ENCODE results near the gene MAP7D1. TPM values are rescaled to one million over a fixed set of nuclear protein-coding genes. Genes with fewer than 3 reads are reported as not detected.

MAP7D1 gene
- total and polyA plus RNA-seq, 2 of the 13 experiments (the other 11 are each of a cell fraction or from before 2014, with no cell fraction given), result 5.6 to 7.2 TPM

DNA sequence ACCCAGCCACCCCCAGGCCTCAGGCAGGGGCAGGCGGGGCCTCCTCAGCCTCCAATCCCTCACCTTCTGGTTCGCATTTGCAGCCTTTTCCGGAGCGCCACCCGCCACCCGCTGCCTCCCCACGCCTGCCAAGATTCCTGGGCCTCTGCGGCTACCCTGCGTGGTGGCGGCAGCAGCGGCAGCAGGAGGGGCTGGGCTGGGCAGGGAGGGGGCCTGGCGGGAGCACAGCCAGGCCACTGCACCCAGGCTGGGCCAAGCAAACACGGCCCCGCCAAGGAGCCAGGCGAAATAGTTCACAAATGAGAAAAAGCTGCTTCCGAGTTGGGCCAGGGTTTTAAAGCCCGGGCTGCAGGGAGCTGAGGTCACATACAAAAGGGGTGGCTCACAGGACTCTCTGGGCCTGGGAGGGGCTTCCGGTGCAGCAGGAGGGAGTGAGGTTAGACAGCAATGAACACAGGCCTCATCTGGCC, 40.7 kb upstream of the MAP7D1 start (continued):
- TF ChIP-seq, protein P1, sequence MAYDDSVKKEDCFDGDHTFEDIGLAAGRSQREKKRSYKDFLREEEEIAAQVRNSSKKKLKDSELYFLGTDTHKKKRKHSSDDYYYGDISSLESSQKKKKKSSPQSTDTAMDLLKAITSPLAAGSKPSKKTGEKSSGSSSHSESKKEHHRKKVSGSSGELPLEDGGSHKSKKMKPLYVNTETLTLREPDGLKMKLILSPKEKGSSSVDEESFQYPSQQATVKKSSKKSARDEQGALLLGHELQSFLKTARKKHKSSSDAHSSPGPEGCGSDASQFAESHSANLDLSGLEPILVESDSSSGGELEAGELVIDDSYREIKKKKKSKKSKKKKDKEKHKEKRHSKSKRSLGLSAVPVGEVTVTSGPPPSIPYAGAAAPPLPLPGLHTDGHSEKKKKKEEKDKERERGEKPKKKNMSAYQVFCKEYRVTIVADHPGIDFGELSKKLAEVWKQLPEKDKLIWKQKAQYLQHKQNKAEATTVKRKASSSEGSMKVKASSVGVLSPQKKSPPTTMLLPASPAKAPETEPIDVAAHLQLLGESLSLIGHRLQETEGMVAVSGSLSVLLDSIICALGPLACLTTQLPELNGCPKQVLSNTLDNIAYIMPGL (CRISPR knock-in tag; IDR thresholded peaks at IDR 0.05; ENCODE audit: borderline replicate concordance in 1 of 2, low read depth in 1 of 2), result peak in 1 of 2 experiments; percentile 44; a peak in 1 of 4 replicates
- 0 out of 2 replicates have a peak, but pooled peaks have one; percentile 30 for TF ChIP-seq ZNF317 (CRISPR knock-in tag; IDR thresholded peaks at IDR 0.05)
- TF ChIP-seq, protein P2, sequence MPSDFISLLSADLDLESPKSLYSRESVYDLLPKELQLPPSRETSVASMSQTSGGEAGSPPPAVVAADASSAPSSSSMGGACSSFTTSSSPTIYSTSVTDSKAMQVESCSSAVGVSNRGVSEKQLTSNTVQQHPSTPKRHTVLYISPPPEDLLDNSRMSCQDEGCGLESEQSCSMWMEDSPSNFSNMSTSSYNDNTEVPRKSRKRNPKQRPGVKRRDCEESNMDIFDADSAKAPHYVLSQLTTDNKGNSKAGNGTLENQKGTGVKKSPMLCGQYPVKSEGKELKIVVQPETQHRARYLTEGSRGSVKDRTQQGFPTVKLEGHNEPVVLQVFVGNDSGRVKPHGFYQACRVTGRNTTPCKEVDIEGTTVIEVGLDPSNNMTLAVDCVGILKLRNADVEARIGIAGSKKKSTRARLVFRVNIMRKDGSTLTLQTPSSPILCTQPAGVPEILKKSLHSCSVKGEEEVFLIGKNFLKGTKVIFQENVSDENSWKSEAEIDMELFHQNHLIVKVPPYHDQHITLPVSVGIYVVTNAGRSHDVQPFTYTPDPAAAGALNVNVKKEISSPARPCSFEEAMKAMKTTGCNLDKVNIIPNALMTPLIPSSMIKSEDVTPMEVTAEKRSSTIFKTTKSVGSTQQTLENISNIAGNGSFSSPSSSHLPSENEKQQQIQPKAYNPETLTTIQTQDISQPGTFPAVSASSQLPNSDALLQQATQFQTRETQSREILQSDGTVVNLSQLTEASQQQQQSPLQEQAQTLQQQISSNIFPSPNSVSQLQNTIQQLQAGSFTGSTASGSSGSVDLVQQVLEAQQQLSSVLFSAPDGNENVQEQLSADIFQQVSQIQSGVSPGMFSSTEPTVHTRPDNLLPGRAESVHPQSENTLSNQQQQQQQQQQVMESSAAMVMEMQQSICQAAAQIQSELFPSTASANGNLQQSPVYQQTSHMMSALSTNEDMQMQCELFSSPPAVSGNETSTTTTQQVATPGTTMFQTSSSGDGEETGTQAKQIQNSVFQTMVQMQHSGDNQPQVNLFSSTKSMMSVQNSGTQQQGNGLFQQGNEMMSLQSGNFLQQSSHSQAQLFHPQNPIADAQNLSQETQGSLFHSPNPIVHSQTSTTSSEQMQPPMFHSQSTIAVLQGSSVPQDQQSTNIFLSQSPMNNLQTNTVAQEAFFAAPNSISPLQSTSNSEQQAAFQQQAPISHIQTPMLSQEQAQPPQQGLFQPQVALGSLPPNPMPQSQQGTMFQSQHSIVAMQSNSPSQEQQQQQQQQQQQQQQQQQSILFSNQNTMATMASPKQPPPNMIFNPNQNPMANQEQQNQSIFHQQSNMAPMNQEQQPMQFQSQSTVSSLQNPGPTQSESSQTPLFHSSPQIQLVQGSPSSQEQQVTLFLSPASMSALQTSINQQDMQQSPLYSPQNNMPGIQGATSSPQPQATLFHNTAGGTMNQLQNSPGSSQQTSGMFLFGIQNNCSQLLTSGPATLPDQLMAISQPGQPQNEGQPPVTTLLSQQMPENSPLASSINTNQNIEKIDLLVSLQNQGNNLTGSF (CRISPR knock-in tag; IDR thresholded peaks at IDR 0.05), result no peak
- TF ChIP-seq JUN (CRISPR knock-in tag; IDR thresholded peaks at IDR 0.05), result no peak
- 0 out of 2 replicates have a peak, but pooled peaks have one; percentile 14 for TF ChIP-seq HNRNPL (IDR thresholded peaks at IDR 0.05; ENCODE audit: low read depth, low read length)
- TF ChIP-seq, protein P3, sequence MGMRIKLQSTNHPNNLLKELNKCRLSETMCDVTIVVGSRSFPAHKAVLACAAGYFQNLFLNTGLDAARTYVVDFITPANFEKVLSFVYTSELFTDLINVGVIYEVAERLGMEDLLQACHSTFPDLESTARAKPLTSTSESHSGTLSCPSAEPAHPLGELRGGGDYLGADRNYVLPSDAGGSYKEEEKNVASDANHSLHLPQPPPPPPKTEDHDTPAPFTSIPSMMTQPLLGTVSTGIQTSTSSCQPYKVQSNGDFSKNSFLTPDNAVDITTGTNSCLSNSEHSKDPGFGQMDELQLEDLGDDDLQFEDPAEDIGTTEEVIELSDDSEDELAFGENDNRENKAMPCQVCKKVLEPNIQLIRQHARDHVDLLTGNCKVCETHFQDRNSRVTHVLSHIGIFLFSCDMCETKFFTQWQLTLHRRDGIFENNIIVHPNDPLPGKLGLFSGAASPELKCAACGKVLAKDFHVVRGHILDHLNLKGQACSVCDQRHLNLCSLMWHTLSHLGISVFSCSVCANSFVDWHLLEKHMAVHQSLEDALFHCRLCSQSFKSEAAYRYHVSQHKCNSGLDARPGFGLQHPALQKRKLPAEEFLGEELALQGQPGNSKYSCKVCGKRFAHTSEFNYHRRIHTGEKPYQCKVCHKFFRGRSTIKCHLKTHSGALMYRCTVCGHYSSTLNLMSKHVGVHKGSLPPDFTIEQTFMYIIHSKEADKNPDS (CRISPR knock-in tag; IDR thresholded peaks at IDR 0.05), result no peak
- TF ChIP-seq CEBPB (IDR thresholded peaks at IDR 0.05; ENCODE audit: borderline replicate concordance, low read depth, low read length), result no peak
- TF ChIP-seq, protein P4, sequence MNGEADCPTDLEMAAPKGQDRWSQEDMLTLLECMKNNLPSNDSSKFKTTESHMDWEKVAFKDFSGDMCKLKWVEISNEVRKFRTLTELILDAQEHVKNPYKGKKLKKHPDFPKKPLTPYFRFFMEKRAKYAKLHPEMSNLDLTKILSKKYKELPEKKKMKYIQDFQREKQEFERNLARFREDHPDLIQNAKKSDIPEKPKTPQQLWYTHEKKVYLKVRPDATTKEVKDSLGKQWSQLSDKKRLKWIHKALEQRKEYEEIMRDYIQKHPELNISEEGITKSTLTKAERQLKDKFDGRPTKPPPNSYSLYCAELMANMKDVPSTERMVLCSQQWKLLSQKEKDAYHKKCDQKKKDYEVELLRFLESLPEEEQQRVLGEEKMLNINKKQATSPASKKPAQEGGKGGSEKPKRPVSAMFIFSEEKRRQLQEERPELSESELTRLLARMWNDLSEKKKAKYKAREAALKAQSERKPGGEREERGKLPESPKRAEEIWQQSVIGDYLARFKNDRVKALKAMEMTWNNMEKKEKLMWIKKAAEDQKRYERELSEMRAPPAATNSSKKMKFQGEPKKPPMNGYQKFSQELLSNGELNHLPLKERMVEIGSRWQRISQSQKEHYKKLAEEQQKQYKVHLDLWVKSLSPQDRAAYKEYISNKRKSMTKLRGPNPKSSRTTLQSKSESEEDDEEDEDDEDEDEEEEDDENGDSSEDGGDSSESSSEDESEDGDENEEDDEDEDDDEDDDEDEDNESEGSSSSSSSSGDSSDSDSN (CRISPR knock-in tag; IDR thresholded peaks at IDR 0.05), result peak; percentile 83
- TF ChIP-seq ZNF737 (CRISPR knock-in tag; IDR thresholded peaks at IDR 0.05; ENCODE audit: borderline replicate concordance), result no peak
- TF ChIP-seq, protein P5, sequence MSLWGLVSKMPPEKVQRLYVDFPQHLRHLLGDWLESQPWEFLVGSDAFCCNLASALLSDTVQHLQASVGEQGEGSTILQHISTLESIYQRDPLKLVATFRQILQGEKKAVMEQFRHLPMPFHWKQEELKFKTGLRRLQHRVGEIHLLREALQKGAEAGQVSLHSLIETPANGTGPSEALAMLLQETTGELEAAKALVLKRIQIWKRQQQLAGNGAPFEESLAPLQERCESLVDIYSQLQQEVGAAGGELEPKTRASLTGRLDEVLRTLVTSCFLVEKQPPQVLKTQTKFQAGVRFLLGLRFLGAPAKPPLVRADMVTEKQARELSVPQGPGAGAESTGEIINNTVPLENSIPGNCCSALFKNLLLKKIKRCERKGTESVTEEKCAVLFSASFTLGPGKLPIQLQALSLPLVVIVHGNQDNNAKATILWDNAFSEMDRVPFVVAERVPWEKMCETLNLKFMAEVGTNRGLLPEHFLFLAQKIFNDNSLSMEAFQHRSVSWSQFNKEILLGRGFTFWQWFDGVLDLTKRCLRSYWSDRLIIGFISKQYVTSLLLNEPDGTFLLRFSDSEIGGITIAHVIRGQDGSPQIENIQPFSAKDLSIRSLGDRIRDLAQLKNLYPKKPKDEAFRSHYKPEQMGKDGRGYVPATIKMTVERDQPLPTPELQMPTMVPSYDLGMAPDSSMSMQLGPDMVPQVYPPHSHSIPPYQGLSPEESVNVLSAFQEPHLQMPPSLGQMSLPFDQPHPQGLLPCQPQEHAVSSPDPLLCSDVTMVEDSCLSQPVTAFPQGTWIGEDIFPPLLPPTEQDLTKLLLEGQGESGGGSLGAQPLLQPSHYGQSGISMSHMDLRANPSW (CRISPR knock-in tag; IDR thresholded peaks at IDR 0.05; ENCODE audit: borderline replicate concordance), result no peak
- TF ChIP-seq HIVEP1 (CRISPR knock-in tag; IDR thresholded peaks at IDR 0.05), result 0 out of 2 replicates have a peak, but pooled peaks have one; percentile 43
- no peak for TF ChIP-seq ZNF143 (CRISPR knock-in tag; IDR thresholded peaks at IDR 0.05)
- no peak for TF ChIP-seq TBP (CRISPR knock-in tag; IDR thresholded peaks at IDR 0.05)
